G401.6 (cell line): Measurements from ENCODE around the gene HSDL1.

ENCODE experiments used
- FAIRE-seq: peaks from 2 replicates; lab custom pipeline; 2012; peaks lifted over from hg19 to GRCh38; lab: Jason Lieb, UNC

The HSDL1 gene

GRCh38 chr16:84105948-84106740, 38.8 kb downstream of the HSDL1 start:
- no peak for FAIRE-seq

- FAIRE-seq = no peak
These were observed 39.6 kb downstream of the HSDL1 start for GRCh38 chr16:84105301-84105815.

- no peak for FAIRE-seq
These were observed 40.7 kb downstream of the HSDL1 start for GRCh38 chr16:84104231-84104630.

- FAIRE-seq = no peak
These were observed 41.3 kb downstream of the HSDL1 start for GRCh38 chr16:84103678-84104077.

GRCh38 chr16:84098939-84099338, 46.0 kb downstream of the HSDL1 start:
- no peak for FAIRE-seq

- FAIRE-seq = no peak
These were observed 48.5 kb downstream of the HSDL1 start for GRCh38 chr16:84096447-84097005.

- FAIRE-seq = no peak
These were observed 49.5 kb downstream of the HSDL1 start for GRCh38 chr16:84095466-84095865.

GRCh38 chr16:84093879-84094270, 51.1 kb downstream of the HSDL1 start:
- no peak for FAIRE-seq

- FAIRE-seq = no peak
These were observed 51.7 kb downstream of the HSDL1 start for GRCh38 chr16:84093120-84093878.

- no peak for FAIRE-seq
These were observed 53.5 kb downstream of the HSDL1 start for GRCh38 chr16:84091460-84091859.

- no peak for FAIRE-seq
These were observed 54.8 kb downstream of the HSDL1 start for GRCh38 chr16:84090211-84090610.

GRCh38 chr16:84088695-84089395, 56.1 kb downstream of the HSDL1 start:
- FAIRE-seq = no peak

GRCh38 chr16:84087466-84088151, 57.4 kb downstream of the HSDL1 start:
- no peak for FAIRE-seq

- no peak for FAIRE-seq
These were observed 58.0 kb downstream of the HSDL1 start for GRCh38 chr16:84087001-84087400.

- FAIRE-seq = no peak
These were observed 58.6 kb downstream of the HSDL1 start for GRCh38 chr16:84086341-84086740.

GRCh38 chr16:84085773-84086172, 59.2 kb downstream of the HSDL1 start:
- FAIRE-seq = no peak

GRCh38 chr16:84085271-84085667, 59.7 kb downstream of the HSDL1 start:
- FAIRE-seq = no peak

- FAIRE-seq = no peak
These were observed 60.3 kb downstream of the HSDL1 start for GRCh38 chr16:84084570-84085270.

- FAIRE-seq = no peak
These were observed 62.0 kb downstream of the HSDL1 start for GRCh38 chr16:84082835-84083569.

GRCh38 chr16:84082110-84082509, 62.9 kb downstream of the HSDL1 start:
- FAIRE-seq = no peak
